Keratinocyte (primary cell): ENCODE results near the gene UBE2L6. TPM values are rescaled to one million over a fixed set of nuclear protein-coding genes. Genes with fewer than 3 reads are reported as not detected.

Experiments
- DNase-seq: peaks from one replicate; pipeline ENCODE4 v3.0.0-alpha.2; 2011; ENCODE audit warnings: low read depth, missing footprints, low spot score
- FAIRE-seq: peaks from 2 replicates; lab custom pipeline; 2011; peaks lifted over from hg19 to GRCh38; lab: Jason Lieb, UNC
- H2AFZ ChIP-seq: 2 replicates; pipeline ENCODE4 v1.6.0; 2012; ENCODE audit warnings: low read length, control low read depth, inconsistent platforms; ENCODE audit not compliant: control insufficient read depth
- H3K27ac ChIP-seq: 2 replicates; pipeline ENCODE4 v1.5.1; 2011; ENCODE audit warnings: low read length; ENCODE audit not compliant: control insufficient read depth, insufficient read depth
- H3K27me3 ChIP-seq: 3 replicates; pipeline ENCODE4 v1.6.0; 2011; ENCODE audit warnings: low read length; ENCODE audit not compliant: control insufficient read depth, insufficient read depth; ENCODE audit errors: extremely low read depth
- H3K36me3 ChIP-seq, 2 experiments: 2 replicates in 1 of 2; 3 replicates in 1 of 2; pipeline ENCODE4 v1.5.1; 2011; ENCODE audit warnings: low read length in 2 of 2, mild to moderate bottlenecking in 1 of 2; ENCODE audit not compliant: control insufficient read depth in 2 of 2, insufficient read depth in 2 of 2; ENCODE audit errors: extremely low read depth in 1 of 2
- H3K4me1 ChIP-seq: 3 replicates; pipeline ENCODE4 v1.5.1; 2011; ENCODE audit warnings: low read length; ENCODE audit not compliant: control insufficient read depth, insufficient read depth; ENCODE audit errors: extremely low read depth
- H3K4me2 ChIP-seq: 3 replicates; pipeline ENCODE4 v1.6.0; 2011; ENCODE audit warnings: low read depth, low read length; ENCODE audit not compliant: control insufficient read depth, insufficient read depth; ENCODE audit errors: extremely low read depth
- H3K4me3 ChIP-seq, 3 experiments: fragments of 200-600 bp in 1 of 3; sonication (generic) in 1 of 3; 2 replicates in 2 of 3; 3 replicates in 1 of 3; pipeline ENCODE4 v1.5.1; 2011 to 2016; ENCODE audit warnings: low read length in 3 of 3, mild to moderate bottlenecking in 3 of 3, control low read depth in 2 of 3, inconsistent platforms in 1 of 3, low read depth in 1 of 3, mixed read lengths in 1 of 3, mixed run types in 1 of 3, moderate library complexity in 1 of 3; ENCODE audit not compliant: control insufficient read depth in 2 of 3, insufficient read depth in 2 of 3; ENCODE audit errors: extremely low read depth in 1 of 3
- H3K79me2 ChIP-seq: 2 replicates; pipeline ENCODE4 v1.6.0; 2012; ENCODE audit warnings: low read length; ENCODE audit not compliant: control insufficient read depth, insufficient read depth
- H3K9ac ChIP-seq: 3 replicates; pipeline ENCODE4 v1.6.0; 2011; ENCODE audit warnings: low read length; ENCODE audit not compliant: control insufficient read depth, insufficient read depth; ENCODE audit errors: extremely low read depth
- H3K9me1 ChIP-seq: 3 replicates; pipeline ENCODE4 v1.6.0; 2011; ENCODE audit warnings: low read length; ENCODE audit not compliant: control insufficient read depth, insufficient read depth; ENCODE audit errors: extremely low read depth
- H3K9me3 ChIP-seq: 2 replicates; pipeline ENCODE4 v1.5.1; 2012; ENCODE audit warnings: low read depth, low read length; ENCODE audit not compliant: control insufficient read depth
- H4K20me1 ChIP-seq: 3 replicates; pipeline ENCODE4 v1.6.0; 2011; ENCODE audit warnings: low read length; ENCODE audit not compliant: control insufficient read depth, insufficient read depth; ENCODE audit errors: extremely low read depth
- EZH2 ChIP-seq: IDR thresholded peaks from one replicate; pipeline ENCODE4 v1.6.1; 2012; ENCODE audit warnings: inconsistent platforms, mild to moderate bottlenecking, low read length, moderate library complexity
- dilution Hi-C: fragments of 300-500 bp; cut with MboI; formaldehyde crosslinking; loops from one replicate; pipeline ENCODE4 v1.7.0; 2020; ENCODE audit warnings: low sequenced_read_pairs; ENCODE audit not compliant: extremely low pct_ligation_motif_present
- polyA plus RNA-seq, 5 experiments: library from polyadenylated mRNA; depleted of rRNA in 3 of 5; stranded (reverse) in 3 of 5; stranded (forward) in 1 of 5; unstranded in 1 of 5; fragments of >200 nt; gene quantifications; 1 replicate in 1 of 5; 2 replicates in 3 of 5; 3 replicates in 1 of 5; pipeline versions ENCODE4 v1.2.1 to v1.2.3, GENCODE V29; 2011 to 2012; ENCODE audit warnings: missing spikeins in 2 of 5, low read depth in 1 of 5, low replicate concordance in 1 of 5
- TF ChIP-seq, protein P1 (sequence below), 3 experiments: IDR thresholded peaks in 1 of 3; conservative IDR thresholded peaks in 1 of 3; optimal IDR thresholded peaks in 1 of 3; 2 replicates in 2 of 3; 3 replicates in 1 of 3; pipeline versions ENCODE3 to v1.5.1; 2011; ENCODE audit warnings: low read length in 3 of 3, mild to moderate bottlenecking in 3 of 3, moderate library complexity in 2 of 3, control low read depth in 1 of 3, inconsistent platforms in 1 of 3; ENCODE audit not compliant: insufficient read depth in 2 of 3; ENCODE audit errors: extremely low read depth in 1 of 3

UBE2L6 gene
- polyA plus RNA-seq, 1 donor (not counting 4 experiments of a cell fraction or from before 2014, with no cell fraction given): 56.6 TPM

DNA sequence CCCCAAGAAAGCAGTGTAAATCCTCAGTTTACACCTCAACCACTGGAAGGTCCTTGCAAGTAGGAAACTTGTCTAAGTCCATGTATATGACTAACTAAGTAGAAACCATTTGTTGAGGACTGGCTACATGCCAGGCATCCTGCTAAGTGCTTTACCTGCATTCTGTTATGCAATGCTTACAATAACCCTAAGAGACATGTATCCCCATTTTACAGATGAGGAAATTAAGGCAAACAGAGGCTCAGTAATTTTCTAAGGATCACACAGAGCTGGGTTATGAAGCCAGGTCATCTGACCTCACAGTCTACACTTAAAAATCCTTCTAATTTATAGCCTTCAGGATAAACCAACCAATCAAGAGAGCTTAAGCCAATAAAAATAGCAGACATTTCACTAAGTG is 38.5 kb downstream of the UBE2L6 start:
- Histone ChIP-seq H4K20me1 (no peaks in the 10 kb centered on the region), H3K4me1 (peaks cover 14% of the 10 kb centered on the region), H3K36me3 (peaks cover 2 to 8% of the 10 kb centered on the region in 2 experiments), H3K9me3 (no peaks in the 10 kb centered on the region), H3K27me3 (no peaks in the 10 kb centered on the region), H2AFZ (no peak overlapping the region), H3K4me3 (no peak overlapping the region), H3K79me2 (peaks cover 20% of the 10 kb centered on the region), H3K27ac (no peak overlapping the region), H3K4me2 (peak overlapping the region; percentile 91), H3K9ac (no peak overlapping the region), H3K9me1 (no peaks in the 10 kb centered on the region)
- dilution Hi-C loops: no loop called here
- TF ChIP-seq, protein P1, sequence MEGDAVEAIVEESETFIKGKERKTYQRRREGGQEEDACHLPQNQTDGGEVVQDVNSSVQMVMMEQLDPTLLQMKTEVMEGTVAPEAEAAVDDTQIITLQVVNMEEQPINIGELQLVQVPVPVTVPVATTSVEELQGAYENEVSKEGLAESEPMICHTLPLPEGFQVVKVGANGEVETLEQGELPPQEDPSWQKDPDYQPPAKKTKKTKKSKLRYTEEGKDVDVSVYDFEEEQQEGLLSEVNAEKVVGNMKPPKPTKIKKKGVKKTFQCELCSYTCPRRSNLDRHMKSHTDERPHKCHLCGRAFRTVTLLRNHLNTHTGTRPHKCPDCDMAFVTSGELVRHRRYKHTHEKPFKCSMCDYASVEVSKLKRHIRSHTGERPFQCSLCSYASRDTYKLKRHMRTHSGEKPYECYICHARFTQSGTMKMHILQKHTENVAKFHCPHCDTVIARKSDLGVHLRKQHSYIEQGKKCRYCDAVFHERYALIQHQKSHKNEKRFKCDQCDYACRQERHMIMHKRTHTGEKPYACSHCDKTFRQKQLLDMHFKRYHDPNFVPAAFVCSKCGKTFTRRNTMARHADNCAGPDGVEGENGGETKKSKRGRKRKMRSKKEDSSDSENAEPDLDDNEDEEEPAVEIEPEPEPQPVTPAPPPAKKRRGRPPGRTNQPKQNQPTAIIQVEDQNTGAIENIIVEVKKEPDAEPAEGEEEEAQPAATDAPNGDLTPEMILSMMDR (optimal IDR thresholded peaks at IDR 0.05 in 1 of 3, IDR thresholded peaks at IDR 0.05 in 1 of 3, conservative IDR thresholded peaks at IDR 0.05 in 1 of 3; ENCODE audit: extremely low read depth in 1 of 3, insufficient read depth in 2 of 3, low read length in 3 of 3): no peak
- no peak for TF ChIP-seq EZH2
- no peak for FAIRE-seq
- no peak for DNase-seq

DNA sequence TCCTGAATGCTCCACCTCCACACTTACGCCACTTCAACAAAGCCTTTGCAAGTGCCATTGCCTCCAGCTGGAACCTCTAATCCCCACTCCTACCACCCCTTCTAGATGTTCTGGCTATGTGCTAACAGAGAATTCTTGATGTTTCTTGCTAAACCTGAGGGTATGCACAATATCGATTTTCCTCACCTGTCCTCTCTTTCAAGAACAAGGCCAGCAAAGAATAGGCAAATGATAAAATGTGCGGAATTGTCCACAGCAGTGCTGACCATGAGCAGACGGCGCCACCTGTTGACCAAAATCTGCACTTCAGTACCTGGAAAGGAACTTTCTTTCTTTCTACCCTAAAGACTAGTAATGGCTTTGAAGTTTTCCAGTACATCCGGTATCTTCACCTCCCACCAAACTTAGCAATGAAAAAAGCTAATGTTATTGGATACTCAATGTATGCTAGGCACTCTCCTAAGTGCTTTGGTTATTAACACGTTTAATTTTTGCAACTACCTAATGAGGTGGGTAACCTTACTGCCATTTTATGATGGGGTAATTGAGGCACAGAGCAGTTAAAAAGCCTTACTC is 40.3 kb downstream of the UBE2L6 start:
- Histone ChIP-seq H3K36me3 (peaks cover 2 to 8% of the 10 kb centered on the region in 2 experiments), H2AFZ (no peak overlapping the region), H3K27ac (no peak overlapping the region), H3K79me2 (peaks cover 20% of the 10 kb centered on the region), H3K4me3 (no peak overlapping the region), H3K27me3 (no peaks in the 10 kb centered on the region), H3K9me1 (no peaks in the 10 kb centered on the region), H3K4me2 (no peak overlapping the region), H4K20me1 (no peaks in the 10 kb centered on the region), H3K9ac (no peak overlapping the region), H3K9me3 (no peaks in the 10 kb centered on the region), H3K4me1 (peaks cover 14% of the 10 kb centered on the region)
- peak; percentile 67 for FAIRE-seq
- dilution Hi-C loops: no loop called here
- TF ChIP-seq, protein P1 (optimal IDR thresholded peaks at IDR 0.05 in 1 of 3, IDR thresholded peaks at IDR 0.05 in 1 of 3, conservative IDR thresholded peaks at IDR 0.05 in 1 of 3; ENCODE audit: extremely low read depth in 1 of 3, insufficient read depth in 2 of 3, low read length in 3 of 3): peak; percentile 82 to 95 (median 93)
- no peak for TF ChIP-seq EZH2
- DNase-seq: no peak
